Measurements from ENCODE around the gene DPP4.
A peak's percentile ranks its signal among the peaks of the same experiment; 100 is the strongest.

The DPP4 gene

GRCh38 chr2:161994761-161995520 is 79.1 kb downstream of the DPP4 start:
- Histone ChIP-seq H2BK5ac (ENCODE audit: low read depth, low read length, poor library complexity) (no peak overlapping the region), H2BK12ac (ENCODE audit: low read length) (no peak overlapping the region), H2BK120ac (ENCODE audit: insufficient read depth, low read length, poor library complexity) (no peak overlapping the region), H3K36me3 (ENCODE audit: control insufficient read depth in 1 of 2, insufficient read depth in 2 of 2, low read length in 2 of 2) (no peaks in the 10 kb centered on the region), H3K4me2 (ENCODE audit: low read length) (no peak overlapping the region), H3K23ac (ENCODE audit: low read length) (no peak overlapping the region), H4K12ac (ENCODE audit: low read depth, low read length) (no peak overlapping the region), H4K91ac (ENCODE audit: low read depth, low read length) (no peak overlapping the region), H3K4ac (ENCODE audit: low read depth, low read length) (no peak overlapping the region), H3K9me3 (ENCODE audit: insufficient read depth, low read depth, low read length) (no peaks in the 10 kb centered on the region), H4K8ac (ENCODE audit: low read depth, low read length) (no peak overlapping the region), H3K27ac (ENCODE audit: low read depth, low read length) (no peak overlapping the region), H2AFZ (ENCODE audit: insufficient read depth, low read length, poor library complexity) (no peak overlapping the region), H3K4me1 (ENCODE audit: control insufficient read depth in 1 of 2, insufficient read depth in 2 of 2, low read length in 2 of 2) (no peaks in the 10 kb centered on the region), H3K79me1 (ENCODE audit: low read length) (no peaks in the 10 kb centered on the region), H3K79me2 (ENCODE audit: control insufficient read depth, insufficient read depth, low read length, poor library complexity) (no peaks in the 10 kb centered on the region), H3K4me3 (ENCODE audit: low read depth, low read length) (no peak overlapping the region), H3K14ac (ENCODE audit: low read length) (no peak overlapping the region), H2AK5ac (ENCODE audit: low read length) (no peak overlapping the region), H3K27me3 (ENCODE audit: insufficient read depth, low read length) (no peaks in the 10 kb centered on the region), H3K9ac (ENCODE audit: low read length) (no peak overlapping the region), H3K18ac (ENCODE audit: low read length) (no peak overlapping the region)
- WGBS (ENCODE audit: extremely low coverage, insufficient coverage, insufficient read length) = no CpG with 5 or more reads among the region's 5 CpGs
- DNase-seq = no peak

- H3K4me2 ChIP-seq (ENCODE audit: low read length) = no peak overlapping the region
- no peaks in the 10 kb centered on the region for H3K79me1 ChIP-seq (ENCODE audit: low read length)
- H2BK5ac ChIP-seq (ENCODE audit: low read depth, low read length, poor library complexity) = no peak overlapping the region
- H3K4me3 ChIP-seq (ENCODE audit: low read depth, low read length) = no peak overlapping the region
- H3K36me3 ChIP-seq (ENCODE audit: control insufficient read depth in 1 of 2, insufficient read depth in 2 of 2, low read length in 2 of 2) = no peaks in the 10 kb centered on the region
- no peak overlapping the region for H3K27ac ChIP-seq (ENCODE audit: low read depth, low read length)
- no peaks in the 10 kb centered on the region for H3K9me3 ChIP-seq (ENCODE audit: insufficient read depth, low read depth, low read length)
- H2AFZ ChIP-seq (ENCODE audit: insufficient read depth, low read length, poor library complexity) = no peak overlapping the region
- no peak overlapping the region for H2AK5ac ChIP-seq (ENCODE audit: low read length)
- no peaks in the 10 kb centered on the region for H3K4me1 ChIP-seq (ENCODE audit: control insufficient read depth in 1 of 2, insufficient read depth in 2 of 2, low read length in 2 of 2)
- H4K12ac ChIP-seq (ENCODE audit: low read depth, low read length) = no peak overlapping the region
- H3K9ac ChIP-seq (ENCODE audit: low read length) = no peak overlapping the region
- no peak overlapping the region for H2BK120ac ChIP-seq (ENCODE audit: insufficient read depth, low read length, poor library complexity)
- no peak overlapping the region for H3K4ac ChIP-seq (ENCODE audit: low read depth, low read length)
- H3K23ac ChIP-seq (ENCODE audit: low read length) = no peak overlapping the region
- no peaks in the 10 kb centered on the region for H3K27me3 ChIP-seq (ENCODE audit: insufficient read depth, low read length)
- H3K14ac ChIP-seq (ENCODE audit: low read length) = no peak overlapping the region
- DNase-seq = no peak
- H3K18ac ChIP-seq (ENCODE audit: low read length) = no peak overlapping the region
- H4K91ac ChIP-seq (ENCODE audit: low read depth, low read length) = no peak overlapping the region
- no CpG with 5 or more reads among the region's 3 CpGs for WGBS (ENCODE audit: extremely low coverage, insufficient coverage, insufficient read length)
- no peaks in the 10 kb centered on the region for H3K79me2 ChIP-seq (ENCODE audit: control insufficient read depth, insufficient read depth, low read length, poor library complexity)
- no peak overlapping the region for H4K8ac ChIP-seq (ENCODE audit: low read depth, low read length)
- no peak overlapping the region for H2BK12ac ChIP-seq (ENCODE audit: low read length)
Observed at GRCh38 chr2:161992531-161992930, 81.5 kb downstream of the DPP4 start.

GRCh38 chr2:161991991-161992390 is 82.0 kb downstream of the DPP4 start:
- Histone ChIP-seq H2AK5ac (ENCODE audit: low read length) (no peak overlapping the region), H4K91ac (ENCODE audit: low read depth, low read length) (no peak overlapping the region), H3K79me2 (ENCODE audit: control insufficient read depth, insufficient read depth, low read length, poor library complexity) (no peaks in the 10 kb centered on the region), H3K4me2 (ENCODE audit: low read length) (no peak overlapping the region), H2BK120ac (ENCODE audit: insufficient read depth, low read length, poor library complexity) (no peak overlapping the region), H3K79me1 (ENCODE audit: low read length) (no peaks in the 10 kb centered on the region), H3K27ac (ENCODE audit: low read depth, low read length) (no peak overlapping the region), H2BK12ac (ENCODE audit: low read length) (no peak overlapping the region), H3K23ac (ENCODE audit: low read length) (no peak overlapping the region), H3K36me3 (ENCODE audit: control insufficient read depth in 1 of 2, insufficient read depth in 2 of 2, low read length in 2 of 2) (no peaks in the 10 kb centered on the region), H3K4me1 (ENCODE audit: control insufficient read depth in 1 of 2, insufficient read depth in 2 of 2, low read length in 2 of 2) (no peaks in the 10 kb centered on the region), H2AFZ (ENCODE audit: insufficient read depth, low read length, poor library complexity) (no peak overlapping the region), H4K12ac (ENCODE audit: low read depth, low read length) (no peak overlapping the region), H4K8ac (ENCODE audit: low read depth, low read length) (no peak overlapping the region), H3K18ac (ENCODE audit: low read length) (no peak overlapping the region), H3K27me3 (ENCODE audit: insufficient read depth, low read length) (no peaks in the 10 kb centered on the region), H2BK5ac (ENCODE audit: low read depth, low read length, poor library complexity) (no peak overlapping the region), H3K9me3 (ENCODE audit: insufficient read depth, low read depth, low read length) (no peaks in the 10 kb centered on the region), H3K4ac (ENCODE audit: low read depth, low read length) (no peak overlapping the region), H3K14ac (ENCODE audit: low read length) (no peak overlapping the region), H3K4me3 (ENCODE audit: low read depth, low read length) (no peak overlapping the region), H3K9ac (ENCODE audit: low read length) (no peak overlapping the region)
- no peak for DNase-seq
- no CpG with 5 or more reads among the region's 1 CpG for WGBS (ENCODE audit: extremely low coverage, insufficient coverage, insufficient read length)

- H3K27ac ChIP-seq (ENCODE audit: low read depth, low read length) = no peak overlapping the region
- H2AFZ ChIP-seq (ENCODE audit: insufficient read depth, low read length, poor library complexity) = no peak overlapping the region
- H3K4ac ChIP-seq (ENCODE audit: low read depth, low read length) = no peak overlapping the region
- no peak overlapping the region for H3K4me3 ChIP-seq (ENCODE audit: low read depth, low read length)
- H3K27me3 ChIP-seq (ENCODE audit: insufficient read depth, low read length) = no peaks in the 10 kb centered on the region
- no peaks in the 10 kb centered on the region for H3K79me2 ChIP-seq (ENCODE audit: control insufficient read depth, insufficient read depth, low read length, poor library complexity)
- H3K4me1 ChIP-seq (ENCODE audit: control insufficient read depth in 1 of 2, insufficient read depth in 2 of 2, low read length in 2 of 2) = no peaks in the 10 kb centered on the region
- no peak overlapping the region for H3K9ac ChIP-seq (ENCODE audit: low read length)
- peak; percentile 14 to 75 for DNase-seq
- H3K18ac ChIP-seq (ENCODE audit: low read length) = no peak overlapping the region
- H2AK5ac ChIP-seq (ENCODE audit: low read length) = no peak overlapping the region
- H2BK120ac ChIP-seq (ENCODE audit: insufficient read depth, low read length, poor library complexity) = no peak overlapping the region
- no peaks in the 10 kb centered on the region for H3K79me1 ChIP-seq (ENCODE audit: low read length)
- no peaks in the 10 kb centered on the region for H3K36me3 ChIP-seq (ENCODE audit: control insufficient read depth in 1 of 2, insufficient read depth in 2 of 2, low read length in 2 of 2)
- H2BK12ac ChIP-seq (ENCODE audit: low read length) = no peak overlapping the region
- no peak overlapping the region for H4K12ac ChIP-seq (ENCODE audit: low read depth, low read length)
- no peak overlapping the region for H4K91ac ChIP-seq (ENCODE audit: low read depth, low read length)
- H2BK5ac ChIP-seq (ENCODE audit: low read depth, low read length, poor library complexity) = no peak overlapping the region
- H3K9me3 ChIP-seq (ENCODE audit: insufficient read depth, low read depth, low read length) = no peaks in the 10 kb centered on the region
- no peak overlapping the region for H3K4me2 ChIP-seq (ENCODE audit: low read length)
- H3K23ac ChIP-seq (ENCODE audit: low read length) = no peak overlapping the region
- no peak overlapping the region for H4K8ac ChIP-seq (ENCODE audit: low read depth, low read length)
- no CpG with 5 or more reads among the region's 1 CpG for WGBS (ENCODE audit: extremely low coverage, insufficient coverage, insufficient read length)
- H3K14ac ChIP-seq (ENCODE audit: low read length) = no peak overlapping the region
Observed at GRCh38 chr2:161990741-161991140, 83.3 kb downstream of the DPP4 start.
